ENCODE data around the gene UBAC1. TPM values are rescaled to one million over a fixed set of nuclear protein-coding genes. Genes with fewer than 3 reads are reported as not detected.

The UBAC1 gene
- polyA plus RNA-seq, 1 of the 3 experiments (the other 2 are of a cell fraction), result 67.7 TPM

DNA sequence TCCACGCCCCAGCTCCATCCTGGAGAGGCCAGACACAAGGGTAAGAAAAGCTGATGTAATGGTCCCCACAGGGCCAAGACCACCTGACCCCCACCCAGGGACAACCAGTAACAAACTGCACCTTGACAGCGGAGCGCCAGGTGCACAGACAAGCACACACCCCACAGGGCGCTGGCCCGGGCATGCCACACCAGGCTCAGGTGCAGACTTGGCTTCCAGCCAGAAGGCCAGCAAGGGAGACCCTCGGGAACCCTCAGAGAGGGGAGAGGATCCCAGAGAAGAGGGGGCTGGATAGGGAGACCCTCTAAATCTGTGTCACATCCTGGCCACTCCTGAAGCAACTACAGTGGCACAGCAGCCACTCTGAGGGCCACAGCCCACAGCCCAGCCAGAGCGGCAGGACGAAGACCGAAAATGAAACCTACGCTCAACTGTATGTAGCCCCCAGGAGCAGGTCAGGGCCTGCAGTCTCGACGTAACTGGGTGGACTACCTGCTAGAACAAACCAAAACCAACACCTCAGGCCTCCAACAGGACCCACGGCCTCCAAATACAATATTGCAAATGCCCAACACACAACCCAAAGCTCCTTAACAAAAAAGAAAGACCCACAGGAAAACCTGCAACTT is 72.3 kb downstream of the UBAC1 start:
- H2AFZ ChIP-seq (ENCODE audit: low read depth), result no peak overlapping the region
- peak overlapping the region in 1 of 2 experiments; percentile 23; a peak in 1 of 4 replicates for H3K27ac ChIP-seq (ENCODE audit: low read depth in 2 of 2, low read length in 1 of 2)
- 97% methylated on average over 6 of the region's 13 CpGs for WGBS (ENCODE audit: low lambda C conversion rate)
- peaks cover 100% of the 10 kb centered on the region for H4K20me1 ChIP-seq (ENCODE audit: insufficient read depth)
- DNase-seq, result no peak
- H3K9me3 ChIP-seq, result no peaks in the 10 kb centered on the region
- ChIA-PET POLR2A (no interaction called here), CTCF (interaction anchor here (0.6 to 1.4 kb wide), 4 partner anchors 25 to 406 kb away, joined by 3 to 4 read pairs (median 3); no protein-coding TSS in a partner anchor)
- H3K9me2 ChIP-seq, result no peaks in the 10 kb centered on the region
- no peaks in the 10 kb centered on the region for H3K36me3 ChIP-seq (replicated peaks in 1 of 2; ENCODE audit: control insufficient read depth in 1 of 2, insufficient read depth in 2 of 2, low read length in 1 of 2)
- no peaks in the 10 kb centered on the region for H3K27me3 ChIP-seq (ENCODE audit: insufficient read depth)
- H3K79me2 ChIP-seq (ENCODE audit: insufficient read depth), result peaks cover 100% of the 10 kb centered on the region
- no peak overlapping the region for H3K9ac ChIP-seq
- H3K4me2 ChIP-seq, result no peak overlapping the region
- H3K4me3 ChIP-seq (ENCODE audit: low read depth in 2 of 2, low read length in 1 of 2), result no peak overlapping the region
- H3F3A ChIP-seq (replicated peaks; ENCODE audit: insufficient read depth), result no peaks in the 10 kb centered on the region
- TF ChIP-seq FOSL2 (IDR thresholded peaks at IDR 0.05; ENCODE audit: borderline replicate concordance, low read depth), result no peak
- TF ChIP-seq, protein P1, sequence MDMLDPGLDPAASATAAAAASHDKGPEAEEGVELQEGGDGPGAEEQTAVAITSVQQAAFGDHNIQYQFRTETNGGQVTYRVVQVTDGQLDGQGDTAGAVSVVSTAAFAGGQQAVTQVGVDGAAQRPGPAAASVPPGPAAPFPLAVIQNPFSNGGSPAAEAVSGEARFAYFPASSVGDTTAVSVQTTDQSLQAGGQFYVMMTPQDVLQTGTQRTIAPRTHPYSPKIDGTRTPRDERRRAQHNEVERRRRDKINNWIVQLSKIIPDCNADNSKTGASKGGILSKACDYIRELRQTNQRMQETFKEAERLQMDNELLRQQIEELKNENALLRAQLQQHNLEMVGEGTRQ (IDR thresholded peaks at IDR 0.05; ENCODE audit: borderline replicate concordance, low read depth, low read length), result no peak
- H3K4me1 ChIP-seq (ENCODE audit: control insufficient read depth in 1 of 2, insufficient read depth in 2 of 2, low read depth in 1 of 2, low read length in 1 of 2), result peaks cover 30 to 76% of the 10 kb centered on the region in 2 experiments

DNA sequence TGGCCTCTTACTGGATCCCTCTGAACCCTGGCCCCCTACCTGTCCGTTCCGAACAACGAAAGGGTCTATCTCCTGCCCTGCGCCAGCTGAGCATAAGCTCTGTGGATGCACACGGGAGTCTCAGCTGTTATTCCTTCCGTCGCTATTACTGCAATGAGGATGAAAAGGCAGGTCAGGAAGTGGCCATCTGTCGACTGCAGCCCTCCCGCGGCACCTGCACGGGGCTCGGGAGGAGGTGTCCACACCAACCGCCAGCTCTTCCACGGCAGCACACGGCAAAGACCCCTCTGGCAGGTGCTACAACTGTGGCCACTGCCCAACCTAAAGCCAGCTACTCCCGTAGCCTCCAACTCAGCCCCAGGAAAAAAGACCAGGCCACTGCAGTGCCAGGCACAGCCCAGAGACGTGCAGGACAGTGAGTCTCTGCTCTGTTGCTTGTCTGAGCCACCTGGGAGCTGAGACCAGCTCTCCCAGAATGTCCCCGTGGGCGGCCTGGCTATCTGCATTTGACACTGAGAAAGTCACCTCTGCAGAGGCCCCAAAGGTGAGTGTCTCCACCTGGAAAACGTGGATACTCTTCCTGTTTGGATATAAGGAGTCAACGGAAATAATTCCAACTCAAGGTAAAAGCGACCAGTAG is 72.9 kb downstream of the UBAC1 start:
- CTCF ChIA-PET, result interaction anchor here (0.8 to 1.4 kb wide), 3 partner anchors 22 to 187 kb away, joined by 3 to 5 read pairs (median 3); no protein-coding TSS in a partner anchor
- peaks cover 100% of the 10 kb centered on the region for H4K20me1 ChIP-seq (ENCODE audit: insufficient read depth)

More for the DNA sequence above, 72.9 kb downstream of the UBAC1 start:
- POLR2A ChIA-PET, result no interaction called here
- DNase-seq, result no peak
- H3K4me2 ChIP-seq, result no peak overlapping the region
- no peaks in the 10 kb centered on the region for H3K36me3 ChIP-seq (replicated peaks in 1 of 2; ENCODE audit: control insufficient read depth in 1 of 2, insufficient read depth in 2 of 2, low read length in 1 of 2)
- WGBS (ENCODE audit: low lambda C conversion rate), result 91% methylated on average over 15 of the region's 22 CpGs
- TF ChIP-seq NFIC (IDR thresholded peaks at IDR 0.05; ENCODE audit: borderline replicate concordance), result no peak
- TF ChIP-seq, protein P2, sequence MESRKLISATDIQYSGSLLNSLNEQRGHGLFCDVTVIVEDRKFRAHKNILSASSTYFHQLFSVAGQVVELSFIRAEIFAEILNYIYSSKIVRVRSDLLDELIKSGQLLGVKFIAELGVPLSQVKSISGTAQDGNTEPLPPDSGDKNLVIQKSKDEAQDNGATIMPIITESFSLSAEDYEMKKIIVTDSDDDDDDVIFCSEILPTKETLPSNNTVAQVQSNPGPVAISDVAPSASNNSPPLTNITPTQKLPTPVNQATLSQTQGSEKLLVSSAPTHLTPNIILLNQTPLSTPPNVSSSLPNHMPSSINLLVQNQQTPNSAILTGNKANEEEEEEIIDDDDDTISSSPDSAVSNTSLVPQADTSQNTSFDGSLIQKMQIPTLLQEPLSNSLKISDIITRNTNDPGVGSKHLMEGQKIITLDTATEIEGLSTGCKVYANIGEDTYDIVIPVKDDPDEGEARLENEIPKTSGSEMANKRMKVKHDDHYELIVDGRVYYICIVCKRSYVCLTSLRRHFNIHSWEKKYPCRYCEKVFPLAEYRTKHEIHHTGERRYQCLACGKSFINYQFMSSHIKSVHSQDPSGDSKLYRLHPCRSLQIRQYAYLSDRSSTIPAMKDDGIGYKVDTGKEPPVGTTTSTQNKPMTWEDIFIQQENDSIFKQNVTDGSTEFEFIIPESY (IDR thresholded peaks at IDR 0.05; ENCODE audit: borderline replicate concordance, low read depth), result no peak
- TF ChIP-seq RCOR1 (IDR thresholded peaks at IDR 0.05; ENCODE audit: low read length), result no peak
- H3K9me3 ChIP-seq, result no peaks in the 10 kb centered on the region
- peaks cover 100% of the 10 kb centered on the region for H3K79me2 ChIP-seq (ENCODE audit: insufficient read depth)
- H3K9ac ChIP-seq, result no peak overlapping the region
- no peak overlapping the region; a peak in 1 of 4 replicates for H3K27ac ChIP-seq (ENCODE audit: low read depth in 2 of 2, low read length in 1 of 2)
- peaks cover 30 to 81% of the 10 kb centered on the region in 2 experiments for H3K4me1 ChIP-seq (ENCODE audit: control insufficient read depth in 1 of 2, insufficient read depth in 2 of 2, low read depth in 1 of 2, low read length in 1 of 2)
- H3K4me3 ChIP-seq (ENCODE audit: low read depth in 2 of 2, low read length in 1 of 2), result no peak overlapping the region
- H3F3A ChIP-seq (replicated peaks; ENCODE audit: insufficient read depth), result no peaks in the 10 kb centered on the region
- H3K9me2 ChIP-seq, result no peaks in the 10 kb centered on the region
- no peak overlapping the region for H2AFZ ChIP-seq (ENCODE audit: low read depth)
- no peaks in the 10 kb centered on the region for H3K27me3 ChIP-seq (ENCODE audit: insufficient read depth)

All from SK-N-SH (cell line).